SK-N-SH (cell line): Measurements from ENCODE around the gene PSAP. TPM values are rescaled to one million over a fixed set of nuclear protein-coding genes. Genes with fewer than 3 reads are reported as not detected.
A peak's percentile ranks its signal among the peaks of the same experiment; 100 is the strongest.

Experiments used
- CTCF ChIA-PET: fragments of 300-600, 350-600 bp; formaldehyde crosslinking; extraction: SDS; loops from one replicate; lab custom pipeline; 2021; lab: Yijun Ruan, JAX
- POLR2A ChIA-PET: fragments of 350-600 bp; sonication (Branson Sonifier 250); formaldehyde crosslinking; extraction: SDS; loops from one replicate; lab custom pipeline; 2020; ENCODE audit warnings: antibody characterized with exemption, inconsistent platforms; lab: Yijun Ruan, JAX
- DNase-seq: peaks from one replicate; pipeline ENCODE4 v3.0.0; 2012
- H2AFZ ChIP-seq: fragments of 200-600 bp; sonication (generic); 2 replicates; pipeline ENCODE4 v1.8.1; 2016; ENCODE audit warnings: antibody characterized with exemption, mild to moderate bottlenecking, low read depth
- H3F3A ChIP-seq: fragments of 200-600 bp; sonication (generic); replicated peaks from 2 replicates; pipeline ENCODE3; 2016; ENCODE audit warnings: antibody characterized with exemption, mild to moderate bottlenecking; ENCODE audit not compliant: insufficient read depth
- H3K27ac ChIP-seq, 2 experiments: fragments of 200-500 bp in 1 of 2; fragments of 200-600 bp in 1 of 2; sonication (Bioruptor generic) in 1 of 2; sonication (generic), shearing (Covaris generic) in 1 of 2; 2 replicates each; pipeline versions ENCODE4 v1.5.1 to v1.6.1; 2014 to 2016; ENCODE audit warnings: low read depth in 2 of 2, inconsistent platforms in 1 of 2, low read length in 1 of 2, mild to moderate bottlenecking in 1 of 2, mixed read lengths in 1 of 2
- H3K27me3 ChIP-seq: fragments of 200-600 bp; sonication (generic), shearing (Covaris generic); 2 replicates; pipeline ENCODE4 v1.6.1; 2016; ENCODE audit warnings: mixed run types; ENCODE audit not compliant: insufficient read depth
- H3K36me3 ChIP-seq, 2 experiments: fragments of 200-500 bp in 1 of 2; fragments of 200-600 bp in 1 of 2; sonication (Bioruptor generic) in 1 of 2; sonication (generic) in 1 of 2; replicated peaks in 1 of 2; 2 replicates each; pipeline versions ENCODE3 to v1.5.1; 2014 to 2016; ENCODE audit warnings: low read length in 1 of 2, mild to moderate bottlenecking in 1 of 2; ENCODE audit not compliant: insufficient read depth in 2 of 2, control insufficient read depth in 1 of 2
- H3K4me1 ChIP-seq, 2 experiments: fragments of 200-500 bp in 1 of 2; fragments of 200-600 bp in 1 of 2; sonication (Bioruptor generic) in 1 of 2; sonication (generic), shearing (Covaris generic) in 1 of 2; 2 replicates each; pipeline versions ENCODE4 v1.5.1 to v1.6.1; 2014 to 2016; ENCODE audit warnings: low read depth in 1 of 2, low read length in 1 of 2, mixed run types in 1 of 2; ENCODE audit not compliant: insufficient read depth in 2 of 2, control insufficient read depth in 1 of 2
- H3K4me2 ChIP-seq: fragments of 200-600 bp; sonication (generic), shearing (Covaris generic); 2 replicates; pipeline ENCODE4 v1.6.1; 2017; ENCODE audit warnings: mixed run types
- H3K4me3 ChIP-seq, 2 experiments: fragments of 200-500 bp in 1 of 2; fragments of 200-600 bp in 1 of 2; sonication (Bioruptor generic) in 1 of 2; sonication (generic), shearing (Covaris generic) in 1 of 2; 2 replicates each; pipeline versions ENCODE4 v1.5.1 to v1.8.1; 2014 to 2016; ENCODE audit warnings: low read depth in 2 of 2, inconsistent platforms in 1 of 2, low read length in 1 of 2, mild to moderate bottlenecking in 1 of 2, mixed read lengths in 1 of 2, moderate library complexity in 1 of 2
- H3K79me2 ChIP-seq: fragments of 200-600 bp; sonication (generic); 2 replicates; pipeline ENCODE4 v1.8.1; 2017; ENCODE audit warnings: mild to moderate bottlenecking; ENCODE audit not compliant: insufficient read depth
- H3K9ac ChIP-seq: fragments of 200-600 bp; sonication (generic); 2 replicates; pipeline ENCODE4 v1.6.1; 2017; ENCODE audit warnings: mixed run types
- H3K9me2 ChIP-seq: fragments of 200-600 bp; sonication (generic); 2 replicates; pipeline ENCODE4 v1.6.1; 2017; ENCODE audit warnings: mixed run types
- H3K9me3 ChIP-seq: fragments of 200-600 bp; sonication (generic); 2 replicates; pipeline ENCODE4 v1.6.1; 2017; ENCODE audit warnings: mixed run types, mild to moderate bottlenecking, moderate library complexity
- H4K20me1 ChIP-seq: fragments of 200-600 bp; sonication (generic); 2 replicates; pipeline ENCODE4 v1.6.1; 2017; ENCODE audit warnings: mild to moderate bottlenecking, mixed run types; ENCODE audit not compliant: insufficient read depth
- CTCF ChIP-seq: fragments of 200-600 bp; sonication (generic); IDR thresholded peaks from 2 replicates; pipeline ENCODE4 v1.6.1; 2017; ENCODE audit warnings: antibody characterized with exemption, mild to moderate bottlenecking, moderate library complexity
- EP300 ChIP-seq, 2 experiments: IDR thresholded peaks; 2 replicates each; pipeline versions ENCODE4 v1.4.0 to v1.6.1; 2012; ENCODE audit warnings: borderline replicate concordance in 1 of 2, low read depth in 1 of 2, low read length in 1 of 2
- EZH2phosphoT487 ChIP-seq: fragments of 200-600 bp; sonication (generic); IDR thresholded peaks from 2 replicates; pipeline ENCODE4 v1.6.1; 2017; ENCODE audit warnings: low read depth, mixed run types, mild to moderate bottlenecking, antibody characterized with exemption, moderate library complexity, borderline replicate concordance
- FOSL2 ChIP-seq: IDR thresholded peaks from 2 replicates; pipeline ENCODE4 v1.4.0; 2012; ENCODE audit warnings: low read depth, mild to moderate bottlenecking, moderate library complexity, borderline replicate concordance
- FOXJ3 ChIP-seq: sonication (generic); formaldehyde crosslinking; IDR thresholded peaks from 2 replicates; pipeline ENCODE4 v1.5.1; 2020; ENCODE audit warnings: mild to moderate bottlenecking, missing genetic modification reagents
- FOXM1 ChIP-seq: IDR thresholded peaks from 2 replicates; pipeline ENCODE4 v1.4.0; 2012; ENCODE audit warnings: low read depth, mild to moderate bottlenecking
- MEF2A ChIP-seq: IDR thresholded peaks from 2 replicates; pipeline ENCODE4 v1.4.0; 2012; ENCODE audit warnings: low read depth, borderline replicate concordance
- MXI1 ChIP-seq: IDR thresholded peaks from 2 replicates; pipeline ENCODE4 v1.6.1; 2012; ENCODE audit warnings: mild to moderate bottlenecking, low read depth, low read length, improper control_type of control experiment
- POLR2AphosphoS5 ChIP-seq: IDR thresholded peaks from 2 replicates; pipeline ENCODE4 v1.6.1; 2012; ENCODE audit warnings: low read depth, low read length
- REST ChIP-seq: IDR thresholded peaks from 2 replicates; pipeline ENCODE4 v1.6.1; 2012; ENCODE audit warnings: mild to moderate bottlenecking, low read depth, low read length, moderate library complexity
- SIN3A ChIP-seq: IDR thresholded peaks from 2 replicates; pipeline ENCODE4 v1.6.1; 2012; ENCODE audit warnings: low read depth, mild to moderate bottlenecking, low read length, moderate library complexity, borderline replicate concordance
- SMC3 ChIP-seq: IDR thresholded peaks from 2 replicates; pipeline ENCODE4 v1.6.1; 2012; ENCODE audit warnings: low read depth, low read length, improper control_type of control experiment
- TCF12 ChIP-seq: IDR thresholded peaks from 2 replicates; pipeline ENCODE4 v1.4.0; 2012
- TEAD4 ChIP-seq: IDR thresholded peaks from 2 replicates; pipeline ENCODE4 v1.4.0; 2012; ENCODE audit warnings: mild to moderate bottlenecking, borderline replicate concordance; ENCODE audit not compliant: insufficient read depth
- WGBS: methylation state at CpG from one replicate; pipeline ENCODE4 v1.1.6; 2017; ENCODE audit warnings: low lambda C conversion rate; 5-methylcytosine and 5-hydroxymethylcytosine counted together
- polyA plus RNA-seq, 3 experiments: library from polyadenylated mRNA; depleted of rRNA; stranded (reverse); fragments of >200 nt; gene quantifications; 2 replicates each; pipeline ENCODE4 v1.2.3, GENCODE V29; 2012
- TF ChIP-seq, protein P1 (sequence below): IDR thresholded peaks from 2 replicates; pipeline ENCODE4; 2012
- TF ChIP-seq, protein P2 (sequence below): fragments of 150-350 bp; IDR thresholded peaks from 2 replicates; pipeline ENCODE4 v1.6.1; 2016; ENCODE audit warnings: mild to moderate bottlenecking, low read depth, low read length
- TF ChIP-seq, protein P3 (sequence below): IDR thresholded peaks from 2 replicates; pipeline ENCODE4 v1.4.0; 2012; ENCODE audit warnings: low read depth

The PSAP gene
- polyA plus RNA-seq, 1 of the 3 experiments (the other 2 are of a cell fraction), result 1,647 TPM

DNA sequence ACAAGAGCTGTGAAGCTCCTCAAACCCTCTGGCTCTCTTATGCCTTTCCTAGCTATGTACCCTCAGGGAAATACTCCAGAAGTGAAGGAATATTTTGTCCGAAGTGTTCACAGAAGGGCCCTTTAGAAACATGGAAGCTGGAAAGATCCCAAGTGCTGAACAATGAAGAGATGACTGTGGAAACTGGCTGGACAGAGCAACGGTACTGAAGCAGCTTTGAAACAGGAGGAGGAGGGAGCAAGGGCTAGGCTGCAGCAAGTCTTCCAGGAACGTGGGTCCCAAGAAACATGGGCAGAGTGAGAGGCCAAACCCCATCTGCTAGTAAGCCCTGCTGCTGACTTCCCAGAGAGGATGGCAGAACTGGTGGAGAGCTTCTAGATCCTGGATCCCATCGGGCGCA lies 3.0 kb upstream of the PSAP start:
- CTCF ChIA-PET, result interaction anchor here (0.8 kb wide), 1 partner anchor 43 kb away, joined by 3 read pairs; no protein-coding TSS in a partner anchor
- no peak overlapping the region for H3K27ac ChIP-seq
- POLR2A ChIA-PET, result no interaction called here
- no peaks in the 10 kb centered on the region for H3K36me3 ChIP-seq
- peaks cover 2 to 10% of the 10 kb centered on the region in 2 experiments; a peak in 3 of 4 replicates for H3K4me1 ChIP-seq
- no peak overlapping the region for H3K4me3 ChIP-seq
- H3K4me2 ChIP-seq, result no peak overlapping the region
- no peak overlapping the region for H3K9ac ChIP-seq
- H3K27me3 ChIP-seq, result no peaks in the 10 kb centered on the region
- H3F3A ChIP-seq, result peaks cover 2% of the 10 kb centered on the region
- DNase-seq, result no peak
- no peak overlapping the region for H2AFZ ChIP-seq
- WGBS, result 75% methylated on average over 5 of the region's 5 CpGs
- H3K79me2 ChIP-seq, result peaks cover 20% of the 10 kb centered on the region
- peaks cover 13% of the 10 kb centered on the region for H4K20me1 ChIP-seq
- no peak for TF ChIP-seq POLR2AphosphoS5
- peak; percentile 61; the same call in 1 of the 2 replicates for TF ChIP-seq REST
- TF ChIP-seq, protein P1, sequence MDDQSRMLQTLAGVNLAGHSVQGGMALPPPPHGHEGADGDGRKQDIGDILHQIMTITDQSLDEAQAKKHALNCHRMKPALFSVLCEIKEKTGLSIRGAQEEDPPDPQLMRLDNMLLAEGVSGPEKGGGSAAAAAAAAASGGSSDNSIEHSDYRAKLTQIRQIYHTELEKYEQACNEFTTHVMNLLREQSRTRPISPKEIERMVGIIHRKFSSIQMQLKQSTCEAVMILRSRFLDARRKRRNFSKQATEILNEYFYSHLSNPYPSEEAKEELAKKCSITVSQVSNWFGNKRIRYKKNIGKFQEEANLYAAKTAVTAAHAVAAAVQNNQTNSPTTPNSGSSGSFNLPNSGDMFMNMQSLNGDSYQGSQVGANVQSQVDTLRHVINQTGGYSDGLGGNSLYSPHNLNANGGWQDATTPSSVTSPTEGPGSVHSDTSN, result no peak
- no peaks in the 10 kb centered on the region for H3K9me3 ChIP-seq
- no peaks in the 10 kb centered on the region for H3K9me2 ChIP-seq

DNA sequence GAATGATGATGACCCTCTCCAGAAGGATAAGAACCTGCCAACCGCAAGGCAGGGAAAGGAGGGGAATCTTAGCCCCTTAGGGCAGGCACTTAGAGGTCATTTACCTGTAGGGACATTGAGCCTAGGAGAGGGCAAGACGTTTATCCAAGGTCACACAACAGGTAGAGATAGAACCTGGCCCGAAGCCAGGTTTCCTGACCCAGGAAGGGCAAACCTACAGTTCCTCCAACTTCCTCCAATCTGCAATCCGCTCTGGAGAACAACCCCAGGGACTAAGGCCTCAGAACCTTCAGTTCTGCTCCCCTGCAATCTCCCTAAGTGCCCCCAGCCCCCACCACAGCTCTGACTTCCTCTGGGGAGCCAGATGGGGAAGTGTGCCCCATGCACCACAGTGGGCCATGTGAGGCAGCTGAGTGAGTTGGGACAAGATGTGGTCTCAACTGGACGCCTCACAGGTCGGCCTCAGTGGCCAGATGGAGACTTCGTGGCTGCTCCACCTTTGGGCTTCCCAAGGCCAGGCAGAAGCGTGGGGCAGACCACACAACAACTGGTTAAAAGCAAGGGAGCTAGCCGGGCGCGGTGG lies 1.4 kb upstream of the PSAP start:
- Histone ChIP-seq H4K20me1 (peaks cover 29% of the 10 kb centered on the region), H3K36me3 (peaks cover 0 to 6% of the 10 kb centered on the region in 2 experiments), H3K4me3 (no peak overlapping the region), H3K27ac (no peak overlapping the region), H3K79me2 (peaks cover 35% of the 10 kb centered on the region), H3K9ac (no peak overlapping the region), H3K27me3 (no peaks in the 10 kb centered on the region), H3F3A (no peaks in the 10 kb centered on the region), H2AFZ (no peak overlapping the region), H3K4me2 (no peak overlapping the region), H3K9me3 (no peaks in the 10 kb centered on the region), H3K9me2 (no peaks in the 10 kb centered on the region), H3K4me1 (peaks cover 13 to 24% of the 10 kb centered on the region in 2 experiments; a peak in 3 of 4 replicates)
- ChIA-PET CTCF (interaction anchor here (0.7 kb wide), 1 partner anchor 44 kb away, joined by 3 read pairs; no protein-coding TSS in a partner anchor), POLR2A (interaction anchor here (0.7 to 2.4 kb wide), 2 partner anchors 11 to 31 kb away, joined by 3 to 17 read pairs; no protein-coding TSS in a partner anchor)
- TF ChIP-seq FOSL2 (no peak), FOXJ3 (CRISPR knock-in tag) (no peak), TEAD4 (no peak), MEF2A (no peak), TCF12 (no peak), EZH2phosphoT487 (no peak), CTCF (no peak), SMC3 (no peak), SIN3A (no peak), EP300 (IDR thresholded peaks at IDR 0.05; ENCODE audit: borderline replicate concordance in 1 of 2, low read depth in 1 of 2, low read length in 1 of 2) (no peak), FOXM1 (no peak), MXI1 (no peak)
- TF ChIP-seq, protein P2, sequence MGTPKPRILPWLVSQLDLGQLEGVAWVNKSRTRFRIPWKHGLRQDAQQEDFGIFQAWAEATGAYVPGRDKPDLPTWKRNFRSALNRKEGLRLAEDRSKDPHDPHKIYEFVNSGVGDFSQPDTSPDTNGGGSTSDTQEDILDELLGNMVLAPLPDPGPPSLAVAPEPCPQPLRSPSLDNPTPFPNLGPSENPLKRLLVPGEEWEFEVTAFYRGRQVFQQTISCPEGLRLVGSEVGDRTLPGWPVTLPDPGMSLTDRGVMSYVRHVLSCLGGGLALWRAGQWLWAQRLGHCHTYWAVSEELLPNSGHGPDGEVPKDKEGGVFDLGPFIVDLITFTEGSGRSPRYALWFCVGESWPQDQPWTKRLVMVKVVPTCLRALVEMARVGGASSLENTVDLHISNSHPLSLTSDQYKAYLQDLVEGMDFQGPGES, result no peak
- TF ChIP-seq, protein P3, sequence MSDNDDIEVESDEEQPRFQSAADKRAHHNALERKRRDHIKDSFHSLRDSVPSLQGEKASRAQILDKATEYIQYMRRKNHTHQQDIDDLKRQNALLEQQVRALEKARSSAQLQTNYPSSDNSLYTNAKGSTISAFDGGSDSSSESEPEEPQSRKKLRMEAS, result no peak
- TF ChIP-seq, protein P1, result no peak
- WGBS, result 89% methylated on average over 11 of the region's 11 CpGs
- no peak for DNase-seq
